ENCODE measurements around the gene SCFD2. TPM values are rescaled to one million over a fixed set of nuclear protein-coding genes. Genes with fewer than 3 reads are reported as not detected.

Gene SCFD2
- total RNA-seq, 1 donor from 2014 or later, result 18.6 TPM

- H3K9me3 Mint-ChIP-seq, result peaks cover 11% of the 10 kb centered on the region
- peaks cover 9% of the 10 kb centered on the region for H3K4me1 Mint-ChIP-seq
- H3K27ac Mint-ChIP-seq (ENCODE audit: unreplicated experiment), result no peak overlapping the region
- peaks cover 18% of the 10 kb centered on the region for H3K36me3 Mint-ChIP-seq (ENCODE audit: low read depth)
- no peak for TF ChIP-seq CTCF (conservative IDR thresholded peaks at IDR 0.05)
- no peak for DNase-seq (ENCODE audit: low read depth, low spot score)
- no peak overlapping the region for H3K4me3 Mint-ChIP-seq
- H3K27me3 Mint-ChIP-seq (ENCODE audit: low read depth), result no peaks in the 10 kb centered on the region
Measured at GRCh38 chr4:52894443-52894842, 471.4 kb downstream of the SCFD2 start.

- no peak overlapping the region for H3K27ac Mint-ChIP-seq (ENCODE audit: unreplicated experiment)
- no peak overlapping the region for H3K4me3 Mint-ChIP-seq
- no peak for TF ChIP-seq CTCF (conservative IDR thresholded peaks at IDR 0.05)
- H3K4me1 Mint-ChIP-seq, result peaks cover 9% of the 10 kb centered on the region
- peaks cover 8% of the 10 kb centered on the region for H3K36me3 Mint-ChIP-seq (ENCODE audit: low read depth)
- DNase-seq (ENCODE audit: low read depth, low spot score), result no peak
- no peaks in the 10 kb centered on the region for H3K27me3 Mint-ChIP-seq (ENCODE audit: low read depth)
- peaks cover 3% of the 10 kb centered on the region for H3K9me3 Mint-ChIP-seq
Measured at GRCh38 chr4:52892880-52893279, 473.0 kb downstream of the SCFD2 start.

- H3K36me3 Mint-ChIP-seq (ENCODE audit: low read depth), result peaks cover 6% of the 10 kb centered on the region
- H3K4me3 Mint-ChIP-seq, result no peak overlapping the region
- peaks cover 9% of the 10 kb centered on the region for H3K4me1 Mint-ChIP-seq
Measured at GRCh38 chr4:52891743-52892142, 474.1 kb downstream of the SCFD2 start.

GRCh38 chr4:52890521-52890791 is 475.4 kb downstream of the SCFD2 start:
- Mint-ChIP-seq H3K4me1 (peaks cover 9% of the 10 kb centered on the region), H3K9me3 (no peaks in the 10 kb centered on the region), H3K36me3 (ENCODE audit: low read depth) (peaks cover 5% of the 10 kb centered on the region), H3K4me3 (no peak overlapping the region), H3K27ac (ENCODE audit: unreplicated experiment) (no peak overlapping the region), H3K27me3 (ENCODE audit: low read depth) (no peaks in the 10 kb centered on the region)
- no peak for DNase-seq (ENCODE audit: low read depth, low spot score)
- TF ChIP-seq CTCF (conservative IDR thresholded peaks at IDR 0.05), result no peak

More at GRCh38 chr4:52891743-52892142, 474.1 kb downstream of the SCFD2 start:
- no peak for TF ChIP-seq CTCF (conservative IDR thresholded peaks at IDR 0.05)
- H3K27ac Mint-ChIP-seq (ENCODE audit: unreplicated experiment), result no peak overlapping the region
- DNase-seq (ENCODE audit: low read depth, low spot score), result no peak
- no peaks in the 10 kb centered on the region for H3K27me3 Mint-ChIP-seq (ENCODE audit: low read depth)
- H3K9me3 Mint-ChIP-seq, result peaks cover 2% of the 10 kb centered on the region

- TF ChIP-seq CTCF (conservative IDR thresholded peaks at IDR 0.05), result no peak
- Mint-ChIP-seq H3K4me1 (peaks cover 9% of the 10 kb centered on the region), H3K27ac (ENCODE audit: unreplicated experiment) (no peak overlapping the region), H3K36me3 (ENCODE audit: low read depth) (peaks cover 8% of the 10 kb centered on the region), H3K4me3 (no peak overlapping the region), H3K27me3 (ENCODE audit: low read depth) (no peaks in the 10 kb centered on the region), H3K9me3 (no peaks in the 10 kb centered on the region)
- DNase-seq (ENCODE audit: low read depth, low spot score), result no peak
Measured at GRCh38 chr4:52889778-52890520, 475.9 kb downstream of the SCFD2 start.
